Upper lobe of left lung (tissue), 4 donors: ENCODE data around the gene TXNDC2.

Experiments
- CTCF ChIP-seq, 6 experiments: fragments of 450-650 bp in 4 of 6; fragments of 200-600 bp in 2 of 6; sonication (generic) in 2 of 6; IDR thresholded peaks; one replicate each; pipeline ENCODE4 v1.5.1; 2016 to 2019; ENCODE audit warnings: antibody characterized with exemption in 6 of 6
- POLR2AphosphoS5 ChIP-seq, 2 donors: sonication (generic); formaldehyde crosslinking; IDR thresholded peaks; one replicate each; pipeline ENCODE4 v1.5.1; 2017; ENCODE audit warnings: antibody characterized with exemption in 2 of 2

- TF ChIP-seq CTCF (IDR thresholded peaks at IDR 0.05) (no peak), POLR2AphosphoS5 (IDR thresholded peaks at IDR 0.05) (no peak)
These were observed 40.0 kb downstream of the TXNDC2 start for GRCh38 chr18:9925795-9926194.
